ENCODE results near the gene GLT8D2.

The GLT8D2 gene

GRCh38 chr12:104000807-104001434 lies 49.1 kb downstream of the GLT8D2 start:
- no peak for DNase-seq (ENCODE audit: low read depth in 2 of 2)

GRCh38 chr12:103998976-103999375 lies 51.0 kb downstream of the GLT8D2 start:
- no peak for DNase-seq (ENCODE audit: low read depth in 2 of 2)

DNA sequence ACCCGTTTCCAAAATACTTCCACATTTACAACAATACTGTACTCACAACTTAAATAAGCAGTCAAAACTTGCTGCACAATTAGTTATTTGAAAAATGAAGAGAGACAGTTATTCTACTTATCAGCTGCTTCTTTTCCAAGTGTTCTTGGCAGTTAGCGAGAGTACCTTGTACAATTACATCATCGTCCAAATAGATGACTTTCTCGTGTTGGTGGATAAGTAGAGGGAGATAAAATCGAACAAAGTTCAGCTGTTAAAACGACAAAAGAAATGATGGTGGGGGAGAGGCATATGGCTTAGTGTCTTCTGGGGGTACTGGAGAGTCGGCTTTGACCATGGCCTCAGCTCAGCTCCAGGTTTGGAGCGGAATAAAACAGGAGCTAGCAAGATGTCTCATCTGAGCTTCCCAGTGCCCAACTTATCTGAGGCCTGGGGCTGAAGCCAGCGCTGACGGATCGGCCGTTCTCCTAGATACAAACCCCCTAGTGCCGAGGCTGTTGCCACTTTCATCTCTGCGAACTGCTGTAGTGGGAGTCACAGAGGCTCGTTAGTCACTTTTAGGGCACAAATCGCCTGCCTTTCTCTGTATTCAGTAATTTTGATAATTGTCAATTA lies 52.6 kb downstream of the GLT8D2 start:
- no peak for DNase-seq (ENCODE audit: low read depth in 2 of 2)

DNA sequence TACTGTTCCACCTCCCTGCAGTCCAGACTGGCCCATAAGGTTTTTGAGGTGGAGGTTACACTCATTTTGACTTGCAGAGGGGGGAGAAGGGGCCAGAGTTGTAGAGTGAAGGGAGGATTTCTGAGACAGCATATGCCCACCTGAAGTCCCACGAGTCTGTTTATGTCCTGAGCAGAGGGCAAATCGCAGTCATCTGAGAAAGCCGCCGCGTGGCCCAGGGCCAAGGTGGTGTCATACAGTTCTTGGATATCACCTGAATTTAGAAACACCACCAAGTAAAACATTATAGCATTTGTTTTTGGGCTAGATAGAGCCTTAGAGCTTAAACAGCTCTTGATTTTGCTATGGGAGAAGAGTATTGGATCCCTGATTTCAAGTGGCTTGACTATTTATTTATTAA lies 53.4 kb downstream of the GLT8D2 start:
- DNase-seq (ENCODE audit: low read depth in 2 of 2) = no peak

DNA sequence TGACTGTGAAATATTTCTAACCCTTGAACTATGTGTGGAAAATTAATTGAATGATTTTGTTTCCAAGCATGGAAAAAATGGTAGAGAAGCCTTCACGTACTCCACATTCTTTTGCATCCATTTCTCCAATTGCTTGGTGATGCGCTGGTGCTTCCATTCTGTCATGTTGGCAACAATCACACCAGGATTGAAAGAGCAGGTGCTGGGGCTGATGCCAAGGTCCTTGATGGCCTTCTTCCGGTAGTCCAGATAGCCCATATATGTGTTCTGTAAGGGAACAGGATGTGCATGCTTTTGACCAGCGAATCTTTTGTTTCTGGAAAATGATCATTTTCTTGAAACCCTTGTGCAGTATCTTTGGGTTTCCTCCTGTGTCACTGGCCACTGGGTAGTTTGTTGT lies 55.8 kb downstream of the GLT8D2 start:
- no peak for DNase-seq (ENCODE audit: low read depth in 2 of 2)

- DNase-seq (ENCODE audit: low read depth in 2 of 2) = no peak
Measured at GRCh38 chr12:103986829-103987228, 63.2 kb downstream of the GLT8D2 start.

DNA sequence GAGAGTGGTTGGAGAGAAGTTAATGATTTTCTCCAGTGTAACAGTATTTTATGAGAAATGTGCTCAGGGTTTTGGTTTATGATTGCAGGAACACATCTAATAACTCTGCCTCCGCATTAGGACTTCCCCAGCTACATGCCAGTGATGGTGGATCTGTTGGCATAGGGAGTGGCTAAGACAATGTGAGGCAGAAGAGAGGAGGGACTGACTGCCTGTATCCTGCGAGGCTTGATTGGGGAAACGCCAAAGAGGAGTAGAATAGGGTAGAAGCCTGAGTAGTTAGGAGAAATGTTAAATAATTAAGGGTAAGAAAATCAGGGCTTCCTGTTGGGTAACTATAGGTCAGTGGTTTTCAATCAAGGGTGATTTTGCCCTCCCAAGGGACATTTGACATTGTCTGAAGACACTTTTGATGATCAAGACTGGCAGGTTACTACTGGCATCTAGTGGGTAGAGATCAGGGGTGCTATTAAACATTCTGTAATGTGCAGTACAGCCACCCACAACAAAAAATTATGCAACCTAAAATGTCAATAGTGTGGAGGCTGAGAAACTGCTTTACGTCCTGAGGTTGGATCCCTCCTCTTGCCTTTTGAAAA lies 71.5 kb downstream of the GLT8D2 start:
- no peak for DNase-seq (ENCODE audit: low read depth in 2 of 2)

- DNase-seq (ENCODE audit: low read depth in 2 of 2) = no peak
Measured at GRCh38 chr12:103975368-103975767, 74.6 kb downstream of the GLT8D2 start.

GRCh38 chr12:103973909-103974308 lies 76.1 kb downstream of the GLT8D2 start:
- DNase-seq (ENCODE audit: low read depth in 2 of 2) = no peak

- DNase-seq (ENCODE audit: low read depth in 2 of 2) = no peak
Measured at GRCh38 chr12:103969391-103969790, 80.6 kb downstream of the GLT8D2 start.

- no peak for DNase-seq (ENCODE audit: low read depth in 2 of 2)
Measured at GRCh38 chr12:103966736-103967135, 83.3 kb downstream of the GLT8D2 start.

- DNase-seq (ENCODE audit: low read depth in 2 of 2) = peak; percentile 94 to 97
Measured at GRCh38 chr12:103965590-103966504, 84.1 kb downstream of the GLT8D2 start, which contains the start of gene TDG. Gene TDG, plus strand, starts transcription at chr12:103965872. Its CDS starts 166 bp downstream, at chr12:103966038.

- DNase-seq (ENCODE audit: low read depth in 2 of 2) = no peak
Measured at GRCh38 chr12:103965255-103965589, 84.8 kb downstream of the GLT8D2 start.

- no peak for DNase-seq (ENCODE audit: low read depth in 2 of 2)
Measured at GRCh38 chr12:103964805-103965204, 85.2 kb downstream of the GLT8D2 start.

DNA sequence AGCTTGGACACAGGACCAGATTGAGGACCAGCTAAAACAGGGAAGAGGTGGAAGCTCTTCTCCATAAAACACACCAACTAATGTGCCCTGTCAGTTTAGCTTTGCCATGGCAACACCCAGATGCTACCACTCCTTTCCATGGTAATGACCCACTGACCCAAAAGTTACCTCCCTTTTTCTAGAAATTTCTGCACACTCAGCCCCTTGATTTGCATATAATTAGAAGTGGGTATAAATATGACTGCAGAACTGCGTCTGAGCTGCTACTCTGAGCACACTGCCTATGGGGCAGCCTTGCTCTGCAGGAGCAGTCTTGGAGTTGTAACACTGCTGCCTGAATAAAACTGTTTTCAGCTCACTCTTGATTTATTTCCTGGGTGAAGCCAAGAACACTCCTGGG lies 87.5 kb downstream of the GLT8D2 start:
- no peak for DNase-seq (ENCODE audit: low read depth in 2 of 2)

GRCh38 chr12:103960616-103961227 lies 89.3 kb downstream of the GLT8D2 start:
- no peak for DNase-seq (ENCODE audit: low read depth in 2 of 2)

DNA sequence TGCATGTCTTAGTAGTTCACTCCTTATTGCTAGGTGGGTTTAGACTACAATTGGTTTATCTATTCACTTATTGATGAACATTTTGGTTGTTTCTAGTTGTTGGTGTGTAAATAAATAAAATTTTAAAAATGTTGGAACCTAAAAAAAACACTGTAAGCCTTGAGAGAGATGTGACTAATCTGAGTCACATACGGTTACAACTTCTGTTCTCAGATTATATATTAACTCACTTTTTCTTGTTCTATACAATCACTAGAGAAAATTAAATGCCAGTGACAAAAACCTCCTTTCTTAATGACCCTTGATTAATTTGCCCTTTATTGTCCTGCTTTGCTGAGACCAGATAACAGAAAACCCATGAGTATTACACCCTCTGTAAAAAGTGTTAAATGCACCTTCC lies 91.4 kb downstream of the GLT8D2 start:
- DNase-seq (ENCODE audit: low read depth in 2 of 2) = no peak

DNA sequence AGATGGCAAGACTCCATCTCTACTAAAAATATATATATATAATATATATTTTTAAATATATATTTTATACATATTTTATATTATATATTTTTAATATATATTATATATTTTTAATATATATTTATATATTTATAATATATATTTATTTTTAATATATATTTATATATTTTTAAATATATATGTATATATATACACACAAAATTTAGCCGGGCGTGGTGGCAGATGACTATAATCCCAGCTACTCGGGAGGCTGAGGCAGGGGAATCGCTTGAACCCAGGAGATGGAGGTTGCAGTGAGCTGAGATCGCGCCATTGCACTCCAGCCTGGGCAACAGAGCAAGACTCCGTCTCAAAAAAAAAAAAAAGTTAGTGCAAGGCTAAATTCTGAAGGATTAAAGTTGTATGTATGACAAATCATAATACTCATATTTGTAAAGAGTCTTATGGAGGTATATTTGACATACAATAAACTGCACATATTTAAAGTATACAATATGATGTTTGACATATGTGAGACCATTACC lies 92.1 kb downstream of the GLT8D2 start:
- DNase-seq (ENCODE audit: low read depth in 2 of 2) = no peak

GRCh38 chr12:103956509-103957027 lies 93.4 kb downstream of the GLT8D2 start:
- no peak for DNase-seq (ENCODE audit: low read depth in 2 of 2)

- no peak for DNase-seq (ENCODE audit: low read depth in 2 of 2)
Measured at GRCh38 chr12:103955811-103956508, 94.0 kb downstream of the GLT8D2 start.

DNA sequence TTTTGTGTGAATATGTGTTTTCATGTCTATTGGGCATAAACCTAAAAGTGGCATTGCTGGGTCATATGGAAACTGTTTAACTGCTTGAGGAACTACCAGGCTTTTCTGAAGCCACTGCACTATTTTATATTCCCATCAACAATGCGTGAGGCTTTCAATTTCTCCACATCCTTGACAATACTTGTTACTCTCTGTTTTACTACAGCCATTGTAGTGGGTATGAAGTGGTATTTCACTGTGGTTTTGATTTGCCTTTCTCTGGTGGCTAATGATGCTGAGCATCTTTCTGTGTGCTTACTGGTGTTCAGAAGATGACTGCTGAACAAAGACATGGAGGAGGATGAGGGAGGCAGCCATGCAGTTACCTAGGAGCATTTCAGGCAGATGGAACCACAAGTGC lies 97.5 kb downstream of the GLT8D2 start:
- DNase-seq (ENCODE audit: low read depth in 2 of 2) = no peak
